Measurements from ENCODE around the gene C6orf47.
A peak's percentile ranks its signal among the peaks of the same experiment; 100 is the strongest.

The C6orf47 gene

GRCh38 chr6:31641370-31641769 is 19.2 kb downstream of the C6orf47 start:
- DNase-seq = no peak
- intact Hi-C loops (cut with DNase I) = no loop called here

- intact Hi-C loops (cut with DNase I) = no loop called here
- peak in 1 of 10 donors; percentile 28 for DNase-seq
Measured at GRCh38 chr6:31640612-31641011, 20.0 kb downstream of the C6orf47 start.

GRCh38 chr6:31639449-31639861 is 21.1 kb downstream of the C6orf47 start:
- intact Hi-C loops (cut with DNase I) = no loop called here

GRCh38 chr6:31639043-31639442 is 21.5 kb downstream of the C6orf47 start:
- no peak for DNase-seq
- intact Hi-C loops (cut with DNase I) = no loop called here

More at GRCh38 chr6:31639449-31639861, 21.1 kb downstream of the C6orf47 start:
- no peak for DNase-seq

- peak in 1 of 10 donors; percentile 40 for DNase-seq
- intact Hi-C loops (cut with DNase I) = no loop called here
Measured at GRCh38 chr6:31636698-31637596, 23.6 kb downstream of the C6orf47 start.

GRCh38 chr6:31634969-31635575 is 25.5 kb downstream of the C6orf47 start:
- no peak for DNase-seq
- intact Hi-C loops (cut with DNase I) = no loop called here

- DNase-seq = no peak
- intact Hi-C loops (cut with DNase I) = no loop called here
Measured at GRCh38 chr6:31634131-31634530, 26.4 kb downstream of the C6orf47 start.

GRCh38 chr6:31633447-31633846 is 27.1 kb downstream of the C6orf47 start:
- intact Hi-C loops (cut with DNase I) = no loop called here

GRCh38 chr6:31632279-31632946 is 28.2 kb downstream of the C6orf47 start:
- no peak for DNase-seq
- intact Hi-C loops (cut with DNase I) = no loop called here

More at GRCh38 chr6:31633447-31633846, 27.1 kb downstream of the C6orf47 start:
- no peak for DNase-seq

GRCh38 chr6:31631681-31632278 is 28.8 kb downstream of the C6orf47 start:
- intact Hi-C loops (cut with DNase I) = no loop called here
- DNase-seq = no peak

- intact Hi-C loops (cut with DNase I) = no loop called here
- DNase-seq = no peak
Measured at GRCh38 chr6:31631209-31631608, 29.4 kb downstream of the C6orf47 start.

- DNase-seq = peak in 1 of 10 donors; percentile 74
- intact Hi-C loops (cut with DNase I) = no loop called here
Measured at GRCh38 chr6:31630177-31630934, 30.2 kb downstream of the C6orf47 start.

- intact Hi-C loops (cut with DNase I) = no loop called here
- DNase-seq = no peak
Measured at GRCh38 chr6:31629014-31629413, 31.6 kb downstream of the C6orf47 start.

GRCh38 chr6:31627690-31628287 is 32.8 kb downstream of the C6orf47 start:
- intact Hi-C loops (cut with DNase I) = no loop called here
- no peak for DNase-seq

GRCh38 chr6:31626952-31627351 is 33.6 kb downstream of the C6orf47 start:
- intact Hi-C loops (cut with DNase I) = no loop called here
- DNase-seq = no peak

- intact Hi-C loops (cut with DNase I) = no loop called here
- DNase-seq = no peak
Measured at GRCh38 chr6:31624070-31624469, 36.5 kb downstream of the C6orf47 start.

- intact Hi-C loops (cut with DNase I) = no loop called here
- no peak for DNase-seq
Measured at GRCh38 chr6:31622684-31623091, 37.9 kb downstream of the C6orf47 start.

- intact Hi-C loops (cut with DNase I) = no loop called here
Measured at GRCh38 chr6:31621991-31622390, 38.6 kb downstream of the C6orf47 start.

GRCh38 chr6:31621320-31621939 is 39.1 kb downstream of the C6orf47 start:
- no peak for DNase-seq
- intact Hi-C loops (cut with DNase I) = no loop called here

More at GRCh38 chr6:31621991-31622390, 38.6 kb downstream of the C6orf47 start:
- peak in 1 of 10 donors; percentile 14 for DNase-seq

Data from posterior cingulate gyrus (tissue), 11 donors.